CD4-positive, alpha-beta T cell treated with Interleukin-6 for 4 hours (primary cell): ENCODE data around the gene ZNF778.

ENCODE experiments used
- DNase-seq: peaks from one replicate; pipeline ENCODE4 v3.0.0-alpha.2; 2020; ENCODE audit warnings: mixed read lengths

The ZNF778 gene

GRCh38 chr16:89194340-89195311, 22.9 kb upstream of the ZNF778 start:
- DNase-seq, result no peak

- no peak for DNase-seq
These were observed 21.9 kb upstream of the ZNF778 start for GRCh38 chr16:89195521-89196171.

- DNase-seq, result no peak
These were observed 20.4 kb upstream of the ZNF778 start for GRCh38 chr16:89197033-89197632.

- no peak for DNase-seq
These were observed 19.7 kb upstream of the ZNF778 start for GRCh38 chr16:89197633-89198416.

GRCh38 chr16:89198417-89199240, 18.9 kb upstream of the ZNF778 start:
- DNase-seq, result no peak

GRCh38 chr16:89199241-89200123, 18.0 kb upstream of the ZNF778 start:
- DNase-seq, result no peak

GRCh38 chr16:89200124-89200849, 17.2 kb upstream of the ZNF778 start, which contains the start of gene SLC22A31:
Gene SLC22A31, minus strand, starts transcription at chr16:89200537. Its CDS starts 36 bp downstream, at chr16:89200501.
- DNase-seq, result no peak

- no peak for DNase-seq
These were observed 16.6 kb upstream of the ZNF778 start for GRCh38 chr16:89200850-89201411.

- peak; percentile 76 for DNase-seq
These were observed 15.8 kb upstream of the ZNF778 start for GRCh38 chr16:89201439-89202377.

- no peak for DNase-seq
These were observed 14.9 kb upstream of the ZNF778 start for GRCh38 chr16:89202422-89203215.

- no peak for DNase-seq
These were observed 9.5 kb upstream of the ZNF778 start for GRCh38 chr16:89207993-89208392.

- DNase-seq, result no peak
These were observed 7.9 kb upstream of the ZNF778 start for GRCh38 chr16:89209522-89210044.

- DNase-seq, result no peak
These were observed 7.2 kb upstream of the ZNF778 start for GRCh38 chr16:89210165-89210903.

- no peak for DNase-seq
These were observed 6.5 kb upstream of the ZNF778 start for GRCh38 chr16:89210904-89211515.

- DNase-seq, result peak; percentile 87
These were observed 977 bp upstream of the ZNF778 start for GRCh38 chr16:89216315-89217137.

- no peak for DNase-seq
These were observed 440 bp upstream of the ZNF778 start for GRCh38 chr16:89217138-89217387.
